ENCODE data around the gene FANCL. TPM values are rescaled to one million over a fixed set of nuclear protein-coding genes. Genes with fewer than 3 reads are reported as not detected.
"Not testable (repeated sequence)": the region's sequence is repeated elsewhere in the genome, so short reads cannot be mapped to it uniquely, and the experiment has no call there.

Gene FANCL
- total RNA-seq, 1 experiment from 2014 or later = 34.5 TPM

GRCh38 chr2:58194458-58194857 lies 46.7 kb downstream of the FANCL start:
- H3K9me3 ChIP-seq (ENCODE audit: control insufficient read depth in 1 of 2, insufficient read depth in 1 of 2, low read depth in 1 of 2, low read length in 2 of 2) = no peaks in the 10 kb centered on the region
- H4K20me1 ChIP-seq (ENCODE audit: insufficient read depth) = no peaks in the 10 kb centered on the region
- ChIA-PET RAD21 (ENCODE audit: low non-redundant PET in 1 of 2, low total read pairs in 2 of 2, uncharacterized antibody in 2 of 2, unreplicated experiment in 2 of 2) (no interaction called here), POLR2A (no interaction called here), CTCF (no interaction called here)
- no peak overlapping the region for H3K9ac ChIP-seq (ENCODE audit: low read length)
- no peak for TF ChIP-seq SIN3A (IDR thresholded peaks at IDR 0.05; ENCODE audit: low read depth)
- TF ChIP-seq, protein P1, sequence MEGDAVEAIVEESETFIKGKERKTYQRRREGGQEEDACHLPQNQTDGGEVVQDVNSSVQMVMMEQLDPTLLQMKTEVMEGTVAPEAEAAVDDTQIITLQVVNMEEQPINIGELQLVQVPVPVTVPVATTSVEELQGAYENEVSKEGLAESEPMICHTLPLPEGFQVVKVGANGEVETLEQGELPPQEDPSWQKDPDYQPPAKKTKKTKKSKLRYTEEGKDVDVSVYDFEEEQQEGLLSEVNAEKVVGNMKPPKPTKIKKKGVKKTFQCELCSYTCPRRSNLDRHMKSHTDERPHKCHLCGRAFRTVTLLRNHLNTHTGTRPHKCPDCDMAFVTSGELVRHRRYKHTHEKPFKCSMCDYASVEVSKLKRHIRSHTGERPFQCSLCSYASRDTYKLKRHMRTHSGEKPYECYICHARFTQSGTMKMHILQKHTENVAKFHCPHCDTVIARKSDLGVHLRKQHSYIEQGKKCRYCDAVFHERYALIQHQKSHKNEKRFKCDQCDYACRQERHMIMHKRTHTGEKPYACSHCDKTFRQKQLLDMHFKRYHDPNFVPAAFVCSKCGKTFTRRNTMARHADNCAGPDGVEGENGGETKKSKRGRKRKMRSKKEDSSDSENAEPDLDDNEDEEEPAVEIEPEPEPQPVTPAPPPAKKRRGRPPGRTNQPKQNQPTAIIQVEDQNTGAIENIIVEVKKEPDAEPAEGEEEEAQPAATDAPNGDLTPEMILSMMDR (IDR thresholded peaks at IDR 0.05 in 2 of 3, conservative IDR thresholded peaks at IDR 0.05 in 1 of 3; ENCODE audit: borderline replicate concordance in 1 of 3, insufficient read depth in 1 of 3, low read depth in 2 of 3, low read length in 2 of 3) = no peak
- TF ChIP-seq, protein P2, sequence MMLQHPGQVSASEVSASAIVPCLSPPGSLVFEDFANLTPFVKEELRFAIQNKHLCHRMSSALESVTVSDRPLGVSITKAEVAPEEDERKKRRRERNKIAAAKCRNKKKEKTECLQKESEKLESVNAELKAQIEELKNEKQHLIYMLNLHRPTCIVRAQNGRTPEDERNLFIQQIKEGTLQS (IDR thresholded peaks at IDR 0.05) = no peak
- TF ChIP-seq POLR2A (IDR thresholded peaks at IDR 0.05; ENCODE audit: borderline replicate concordance, extremely low read depth, insufficient read depth, insufficient read length) = no peak
- no peak for TF ChIP-seq CEBPB (IDR thresholded peaks at IDR 0.05; ENCODE audit: low read depth)
- TF ChIP-seq ELF1 (IDR thresholded peaks at IDR 0.05; ENCODE audit: borderline replicate concordance, low read depth) = no peak
- no peak for TF ChIP-seq JUND (IDR thresholded peaks at IDR 0.05)
- TF ChIP-seq ZBTB33 (IDR thresholded peaks at IDR 0.05; ENCODE audit: extremely low read depth, insufficient replicate concordance, low read length) = no peak
- TF ChIP-seq SP1 (IDR thresholded peaks at IDR 0.05; ENCODE audit: low read depth) = no peak
- TF ChIP-seq ZNF274 (IDR thresholded peaks at IDR 0.05; ENCODE audit: low read depth, low read length) = no peak
- no peak overlapping the region for H2AFZ ChIP-seq (ENCODE audit: low read depth, low read length, poor library complexity, severe bottlenecking)
- no peak overlapping the region for H3K4me2 ChIP-seq (ENCODE audit: low read length)
- H3K4me3 ChIP-seq (replicated peaks in 1 of 2; ENCODE audit: low read depth in 1 of 2, low read length in 2 of 2) = no peak overlapping the region
- no peaks in the 10 kb centered on the region for H3K9me2 ChIP-seq (ENCODE audit: insufficient read depth)
- ATAC-seq = no peak
- no peak for DNase-seq (ENCODE audit: low read depth, low spot score)
- no TSS peak for BruUV-seq (replicated peaks)
- no peak overlapping the region for H3K27ac ChIP-seq (ENCODE audit: low read depth, low read length)
- peaks cover 15% of the 10 kb centered on the region for H3K79me2 ChIP-seq (ENCODE audit: insufficient read depth, low read length)
- no peaks in the 10 kb centered on the region for H3K4me1 ChIP-seq (ENCODE audit: control insufficient read depth in 1 of 2, insufficient read depth in 2 of 2, low read length in 2 of 2)
- H3K36me3 ChIP-seq (ENCODE audit: control insufficient read depth in 1 of 2, insufficient read depth in 2 of 2, low read length in 2 of 2) = peaks cover 7 to 15% of the 10 kb centered on the region in 2 experiments
- H3K27me3 ChIP-seq (ENCODE audit: insufficient read depth, low read length) = no peaks in the 10 kb centered on the region
- intact Hi-C loops (cut with micrococcal nuclease) = no loop called here

GRCh38 chr2:58187022-58187421 lies 54.1 kb downstream of the FANCL start:
- H3K9me3 ChIP-seq (ENCODE audit: control insufficient read depth in 1 of 2, insufficient read depth in 1 of 2, low read depth in 1 of 2, low read length in 2 of 2); DNase-seq (ENCODE audit: low read depth, low spot score); POLR2A ChIA-PET; H3K79me2 ChIP-seq (ENCODE audit: insufficient read depth, low read length); H3K4me1 ChIP-seq (ENCODE audit: control insufficient read depth in 1 of 2, insufficient read depth in 2 of 2, low read length in 2 of 2); intact Hi-C loops (cut with micrococcal nuclease); ATAC-seq; H3K9me2 ChIP-seq (ENCODE audit: insufficient read depth); H3K4me2 ChIP-seq (ENCODE audit: low read length); BruUV-seq (replicated peaks); CTCF ChIA-PET; H3K27me3 ChIP-seq (ENCODE audit: insufficient read depth, low read length); RAD21 ChIA-PET (ENCODE audit: low non-redundant PET in 1 of 2, low total read pairs in 2 of 2, uncharacterized antibody in 2 of 2, unreplicated experiment in 2 of 2); H4K20me1 ChIP-seq (ENCODE audit: insufficient read depth); H3K4me3 ChIP-seq (replicated peaks in 1 of 2; ENCODE audit: low read depth in 1 of 2, low read length in 2 of 2); H2AFZ ChIP-seq (ENCODE audit: low read depth, low read length, poor library complexity, severe bottlenecking); H3K9ac ChIP-seq (ENCODE audit: low read length); H3K27ac ChIP-seq (ENCODE audit: low read depth, low read length): not testable (repeated sequence)
- H3K36me3 ChIP-seq (ENCODE audit: control insufficient read depth in 1 of 2, insufficient read depth in 2 of 2, low read length in 2 of 2) = peaks cover 0 to 10% of the 10 kb centered on the region in 2 experiments; a peak in 2 of 4 replicates
